GM12878 (cell line): Measurements from ENCODE around the gene DEF6. TPM values are rescaled to one million over a fixed set of nuclear protein-coding genes. Genes with fewer than 3 reads are reported as not detected.

Experiments
- ATAC-seq: fragments of 200-7000 bp; cut with Tn5 transposase; 3 replicates; pipeline ENCODE4 v1.9.1; 2020; ENCODE audit warnings: mild to moderate bottlenecking, moderate library complexity
- BruUV-seq: library from RNA; stranded (reverse); fragments of 400-500 nt; replicated peaks from 2 replicates; lab custom pipeline; 2021; lab: Mats Ljungman, UMichigan
- CTCF ChIA-PET: fragments of 300-600 bp; sonication (Branson Sonifier 250); formaldehyde crosslinking; extraction: SDS; loops from one replicate; lab custom pipeline; 2021; ENCODE audit warnings: inconsistent platforms; lab: Yijun Ruan, JAX
- POLR2A ChIA-PET: fragments of 350-600 bp; formaldehyde crosslinking; extraction: SDS; loops from one replicate; lab custom pipeline; 2021; ENCODE audit warnings: inconsistent platforms; lab: Charles Lee
- RAD21 ChIA-PET: fragments of 300-600 bp; sonication (Branson Sonifier 250); formaldehyde crosslinking; loops from one replicate; lab custom pipeline; 2023; ENCODE audit warnings: antibody characterized with exemption; ENCODE audit not compliant: unreplicated experiment; lab: Charles Lee
- SMC1A ChIA-PET: fragments of 300-600 bp; sonication (Branson Sonifier 250); formaldehyde crosslinking; loops from one replicate; lab custom pipeline; 2023; ENCODE audit not compliant: unreplicated experiment, uncharacterized antibody; lab: Charles Lee
- DNase-seq: peaks from one replicate; pipeline ENCODE4 v3.0.0-alpha.2; 2011; ENCODE audit warnings: low read depth, low spot score
- FAIRE-seq: peaks from 3 replicates; lab custom pipeline; 2011; peaks lifted over from hg19 to GRCh38; lab: Jason Lieb, UNC
- H2AFZ ChIP-seq: 2 replicates; pipeline ENCODE4 v1.6.0; 2011; ENCODE audit warnings: low read depth, low read length, control low read depth; ENCODE audit not compliant: control insufficient read depth
- H3K27ac ChIP-seq: 2 replicates; pipeline ENCODE4 v1.5.1; 2011; ENCODE audit warnings: control low read depth; ENCODE audit not compliant: control insufficient read depth, insufficient read depth
- H3K27me3 ChIP-seq, 2 experiments: replicated peaks in 1 of 2; 2 replicates each; pipeline versions ENCODE4 v1.6.0 to v1.6.1; 2011; ENCODE audit warnings: low read length in 1 of 2; ENCODE audit not compliant: control insufficient read depth in 2 of 2, insufficient read depth in 2 of 2
- H3K36me3 ChIP-seq, 2 experiments: 2 replicates each; pipeline ENCODE4 v1.5.1; 2011; ENCODE audit warnings: low read length in 1 of 2; ENCODE audit not compliant: control insufficient read depth in 2 of 2, insufficient read depth in 2 of 2
- H3K4me1 ChIP-seq: 2 replicates; pipeline ENCODE4 v1.6.1; 2011; ENCODE audit warnings: mild to moderate bottlenecking, low read length, moderate library complexity, mixed read lengths; ENCODE audit not compliant: control insufficient read depth, insufficient read depth
- H3K4me2 ChIP-seq: 2 replicates; pipeline ENCODE4 v1.6.0; 2011; ENCODE audit warnings: control low read depth; ENCODE audit not compliant: control insufficient read depth, insufficient read depth
- H3K4me3 ChIP-seq: fragments of 200-600 bp; sonication (generic); 2 replicates; pipeline ENCODE4 v1.5.1; 2016
- H3K79me2 ChIP-seq: 2 replicates; pipeline ENCODE4 v1.6.0; 2011; ENCODE audit warnings: low read length; ENCODE audit not compliant: control insufficient read depth, insufficient read depth
- H3K9ac ChIP-seq: 2 replicates; pipeline ENCODE4 v1.8.0; 2011; ENCODE audit warnings: low read length, control low read depth, mixed read lengths; ENCODE audit not compliant: control insufficient read depth, insufficient read depth
- H3K9me3 ChIP-seq: replicated peaks from 3 replicates; pipeline ENCODE4 v1.5.1; 2011; ENCODE audit warnings: mild to moderate bottlenecking, low read length; ENCODE audit not compliant: control insufficient read depth, insufficient read depth
- H4K20me1 ChIP-seq: 2 replicates; pipeline ENCODE4 v1.6.0; 2011; ENCODE audit not compliant: control insufficient read depth, insufficient read depth
- SMAD5 ChIP-seq: IDR thresholded peaks from 2 replicates; pipeline ENCODE4 v1.6.1; 2016; ENCODE audit warnings: antibody characterized with exemption, low read depth
- WGBS: methylation state at CpG from one replicate; pipeline ENCODE4 v1.1.6; 2016; ENCODE audit warnings: low lambda C conversion rate; ENCODE audit not compliant: insufficient replicate concordance, insufficient coverage; ENCODE audit errors: missing lambda C conversion rate; 5-methylcytosine and 5-hydroxymethylcytosine counted together
- in situ Hi-C: fragments of 300-500 bp; cut with MboI; formaldehyde crosslinking; loops from 9 replicates; pipeline ENCODE4 v1.14.3; 2018; ENCODE audit warnings: mixed read lengths
- intact Hi-C: fragments of 100-400 bp; cut with micrococcal nuclease; formaldehyde crosslinking; loops from one replicate; pipeline ENCODE4 v1.14.2; 2022; ENCODE audit not compliant: unreplicated experiment
- polyA plus RNA-seq, 11 experiments: library from polyadenylated mRNA; depleted of rRNA in 4 of 11; unstranded in 6 of 11; stranded (reverse) in 5 of 11; fragments of >200 nt; fragmentation: Nextera tagmentation in 4 of 11; fragmentation: Illumina TruSeq in 1 of 11; extraction: Ambion mirVana in 4 of 11; extraction: Trizol in 1 of 11; gene quantifications; 1 replicate in 1 of 11; 2 replicates in 10 of 11; pipeline versions ENCODE4 v1.2.1 to v1.2.3, GENCODE V29; 2011 to 2016; ENCODE audit warnings: inconsistent platforms in 2 of 11, missing spikeins in 2 of 11, low read depth in 1 of 11
- total RNA-seq, 4 experiments: library from RNA; depleted of rRNA in 3 of 4; stranded (reverse); fragments of >200 nt in 3 of 4; fragmentation: Illumina TruSeq in 1 of 4; extraction: Trizol in 1 of 4; gene quantifications; 2 replicates each; pipeline versions ENCODE4 v1.2.1 to v1.2.3, GENCODE V29; 2013 to 2021
- TF ChIP-seq, protein P1 (sequence below), 3 experiments: IDR thresholded peaks in 2 of 3; conservative IDR thresholded peaks in 1 of 3; 2 replicates each; pipeline ENCODE4 v1.5.1; 2011; ENCODE audit warnings: low read depth in 3 of 3, low read length in 3 of 3, mild to moderate bottlenecking in 3 of 3, control low read depth in 2 of 3, moderate library complexity in 2 of 3, inconsistent platforms in 1 of 3, mixed read lengths in 1 of 3; ENCODE audit not compliant: control insufficient read depth in 2 of 3, insufficient read depth in 1 of 3; ENCODE audit errors: extremely low read depth in 1 of 3

The DEF6 gene
- total and polyA plus RNA-seq, 10 of the 15 experiments (the other 5 are each of a cell fraction or from before 2014, with no cell fraction given): 3.3 to 69.5 (median 48.8) TPM

DNA sequence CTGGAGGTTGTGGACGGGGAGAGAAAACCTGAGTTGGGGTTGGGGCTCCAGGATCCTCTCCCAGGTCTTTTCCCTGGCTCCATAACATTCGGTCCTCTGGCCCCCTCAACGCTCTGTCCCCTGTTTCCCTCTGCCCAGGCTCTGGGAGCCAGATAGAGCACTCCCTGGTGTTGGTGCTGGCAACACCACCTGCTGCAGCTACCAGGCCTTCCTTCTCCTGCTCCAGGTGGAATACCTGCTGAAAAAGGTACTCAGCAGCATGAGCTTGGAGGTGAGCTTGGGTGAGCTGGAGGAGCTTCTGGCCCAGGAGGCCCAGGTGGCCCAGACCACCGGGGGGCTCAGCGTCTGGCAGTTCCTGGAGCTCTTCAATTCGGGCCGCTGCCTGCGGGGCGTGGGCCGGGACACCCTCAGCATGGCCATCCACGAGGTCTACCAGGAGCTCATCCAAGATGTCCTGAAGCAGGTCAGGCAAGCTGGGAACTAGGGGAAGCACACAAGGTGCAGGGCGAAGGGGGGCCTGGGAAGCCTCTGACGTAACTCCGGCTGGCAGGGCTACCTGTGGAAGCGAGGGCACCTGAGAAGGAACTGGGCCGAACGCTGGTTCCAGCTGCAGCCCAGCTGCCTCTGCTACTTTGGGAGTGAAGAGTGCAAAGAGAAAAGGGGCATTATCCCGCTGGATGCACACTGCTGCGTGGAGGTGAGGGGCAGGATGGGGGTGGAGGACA, 14.6 kb downstream of the DEF6 start:
- ChIA-PET SMC1A (interaction anchor here (0.5 to 1.3 kb wide), 2 partner anchors 16 to 196 kb away, joined by 3 to 4 read pairs; no protein-coding TSS in a partner anchor), RAD21 (interaction anchor here (0.7 to 1.7 kb wide), 3 partner anchors 9 to 16 kb away, joined by 3 to 4 read pairs (median 3); partner anchors contain the start of gene DEF6), CTCF (interaction anchor here (1.2 kb wide), 1 partner anchor 9 kb away, joined by 3 read pairs; no protein-coding TSS in a partner anchor), POLR2A (interaction anchor here (2.2 kb wide), 1 partner anchor 11 kb away, joined by 7 read pairs; no protein-coding TSS in a partner anchor)
- peaks cover 3% of the 10 kb centered on the region; the same call in 1 of the 2 replicates for H3K79me2 ChIP-seq
- no peaks in the 10 kb centered on the region for H3K27me3 ChIP-seq
- no peak for DNase-seq
- H4K20me1 ChIP-seq: no peaks in the 10 kb centered on the region
- WGBS: 90% methylated on average over 19 of the region's 19 CpGs
- H3K36me3 ChIP-seq: peaks cover 2 to 13% of the 10 kb centered on the region in 2 experiments; a peak in 3 of 4 replicates
- peak overlapping the region; percentile 65 for H3K27ac ChIP-seq
- TF ChIP-seq SMAD5: no peak
- TF ChIP-seq, protein P1, sequence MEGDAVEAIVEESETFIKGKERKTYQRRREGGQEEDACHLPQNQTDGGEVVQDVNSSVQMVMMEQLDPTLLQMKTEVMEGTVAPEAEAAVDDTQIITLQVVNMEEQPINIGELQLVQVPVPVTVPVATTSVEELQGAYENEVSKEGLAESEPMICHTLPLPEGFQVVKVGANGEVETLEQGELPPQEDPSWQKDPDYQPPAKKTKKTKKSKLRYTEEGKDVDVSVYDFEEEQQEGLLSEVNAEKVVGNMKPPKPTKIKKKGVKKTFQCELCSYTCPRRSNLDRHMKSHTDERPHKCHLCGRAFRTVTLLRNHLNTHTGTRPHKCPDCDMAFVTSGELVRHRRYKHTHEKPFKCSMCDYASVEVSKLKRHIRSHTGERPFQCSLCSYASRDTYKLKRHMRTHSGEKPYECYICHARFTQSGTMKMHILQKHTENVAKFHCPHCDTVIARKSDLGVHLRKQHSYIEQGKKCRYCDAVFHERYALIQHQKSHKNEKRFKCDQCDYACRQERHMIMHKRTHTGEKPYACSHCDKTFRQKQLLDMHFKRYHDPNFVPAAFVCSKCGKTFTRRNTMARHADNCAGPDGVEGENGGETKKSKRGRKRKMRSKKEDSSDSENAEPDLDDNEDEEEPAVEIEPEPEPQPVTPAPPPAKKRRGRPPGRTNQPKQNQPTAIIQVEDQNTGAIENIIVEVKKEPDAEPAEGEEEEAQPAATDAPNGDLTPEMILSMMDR (IDR thresholded peaks at IDR 0.05 in 2 of 3, conservative IDR thresholded peaks at IDR 0.05 in 1 of 3; ENCODE audit: control insufficient read depth in 2 of 3, extremely low read depth in 1 of 3, insufficient read depth in 1 of 3, low read depth in 3 of 3, low read length in 3 of 3): 0 out of 6 replicates have a peak, but pooled peaks of 1 of the 3 experiments have one; percentile 1
- no TSS peak for BruUV-seq
- H3K4me2 ChIP-seq: no peak overlapping the region
- no peak for FAIRE-seq
- intact Hi-C loops (no loop called here), in situ Hi-C loops (no loop called here)
- no peak overlapping the region; the same call in 1 of the 2 replicates for H3K9ac ChIP-seq
- H3K4me1 ChIP-seq: peaks cover 19% of the 10 kb centered on the region
- ATAC-seq: no peak
- H3K4me3 ChIP-seq: no peak overlapping the region
- H3K9me3 ChIP-seq: no peaks in the 10 kb centered on the region
- peak overlapping the region; percentile 45; the same call in 1 of the 2 replicates for H2AFZ ChIP-seq
